Neural crest cell (in vitro differentiated cells): ENCODE results near the gene ADGRB3. TPM values are rescaled to one million over a fixed set of nuclear protein-coding genes. Genes with fewer than 3 reads are reported as not detected.

ENCODE experiments used
- DNase-seq: peaks from one replicate; pipeline ENCODE4 v3.0.0; 2021; ENCODE audit warnings: low read depth, mixed read lengths, low spot score
- H3K27ac Mint-ChIP-seq: one replicate; pipeline ENCODE4 v1.8.0; 2021; ENCODE audit warnings: mild to moderate bottlenecking, mixed read lengths; ENCODE audit not compliant: unreplicated experiment
- H3K27me3 Mint-ChIP-seq: 2 replicates; pipeline ENCODE4 v1.8.0; 2021; ENCODE audit warnings: low read depth, mild to moderate bottlenecking, mixed read lengths
- H3K36me3 Mint-ChIP-seq: 2 replicates; pipeline ENCODE4 v1.8.0; 2021; ENCODE audit warnings: low read depth, mild to moderate bottlenecking, mixed read lengths
- H3K4me1 Mint-ChIP-seq: 2 replicates; pipeline ENCODE4 v1.8.0; 2021; ENCODE audit warnings: mixed read lengths
- H3K4me3 Mint-ChIP-seq: one replicate; pipeline ENCODE4 v1.8.0; 2021; ENCODE audit warnings: mild to moderate bottlenecking, mixed read lengths
- H3K9me3 Mint-ChIP-seq: 2 replicates; pipeline ENCODE4 v1.8.0; 2021; ENCODE audit warnings: mixed read lengths
- total RNA-seq: library from RNA; stranded (reverse); gene quantifications from 2 replicates; pipeline ENCODE4 v1.2.1, GENCODE V29; 2021
- TF ChIP-seq, protein P1 (sequence below): fragments of 200-600 bp; sonication (generic); conservative IDR thresholded peaks from 2 replicates; pipeline ENCODE4 v1.5.0; 2021; ENCODE audit warnings: antibody characterized with exemption, mild to moderate bottlenecking

Gene ADGRB3
- total RNA-seq, 1 donor from 2014 or later, result 5.1 TPM

DNA sequence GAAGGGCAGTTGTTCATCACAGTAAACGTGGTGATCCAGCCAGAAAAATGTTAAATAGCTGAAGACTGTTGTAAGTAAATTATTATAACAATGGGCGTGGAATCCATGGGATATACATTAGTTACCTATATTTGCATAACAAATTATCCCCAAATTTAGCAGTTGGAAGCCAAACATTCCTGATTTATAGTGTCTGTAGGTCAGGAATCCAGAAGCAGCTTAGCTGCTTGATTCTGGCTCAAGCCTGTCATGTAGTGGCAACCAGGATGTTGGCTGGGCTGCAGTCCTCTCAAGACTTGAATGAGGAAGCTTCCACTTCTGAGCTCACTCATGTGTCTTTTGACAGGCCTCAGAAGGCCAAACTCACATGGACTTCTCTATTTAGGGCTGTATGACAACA lies 6.9 kb upstream of the ADGRB3 start:
- H3K4me3 Mint-ChIP-seq, result no peak overlapping the region
- H3K27me3 Mint-ChIP-seq, result peaks cover 27% of the 10 kb centered on the region
- no peaks in the 10 kb centered on the region for H3K9me3 Mint-ChIP-seq
- no peaks in the 10 kb centered on the region for H3K36me3 Mint-ChIP-seq
- H3K27ac Mint-ChIP-seq, result no peak overlapping the region
- TF ChIP-seq, protein P1, sequence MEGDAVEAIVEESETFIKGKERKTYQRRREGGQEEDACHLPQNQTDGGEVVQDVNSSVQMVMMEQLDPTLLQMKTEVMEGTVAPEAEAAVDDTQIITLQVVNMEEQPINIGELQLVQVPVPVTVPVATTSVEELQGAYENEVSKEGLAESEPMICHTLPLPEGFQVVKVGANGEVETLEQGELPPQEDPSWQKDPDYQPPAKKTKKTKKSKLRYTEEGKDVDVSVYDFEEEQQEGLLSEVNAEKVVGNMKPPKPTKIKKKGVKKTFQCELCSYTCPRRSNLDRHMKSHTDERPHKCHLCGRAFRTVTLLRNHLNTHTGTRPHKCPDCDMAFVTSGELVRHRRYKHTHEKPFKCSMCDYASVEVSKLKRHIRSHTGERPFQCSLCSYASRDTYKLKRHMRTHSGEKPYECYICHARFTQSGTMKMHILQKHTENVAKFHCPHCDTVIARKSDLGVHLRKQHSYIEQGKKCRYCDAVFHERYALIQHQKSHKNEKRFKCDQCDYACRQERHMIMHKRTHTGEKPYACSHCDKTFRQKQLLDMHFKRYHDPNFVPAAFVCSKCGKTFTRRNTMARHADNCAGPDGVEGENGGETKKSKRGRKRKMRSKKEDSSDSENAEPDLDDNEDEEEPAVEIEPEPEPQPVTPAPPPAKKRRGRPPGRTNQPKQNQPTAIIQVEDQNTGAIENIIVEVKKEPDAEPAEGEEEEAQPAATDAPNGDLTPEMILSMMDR, result no peak
- DNase-seq, result no peak
- H3K4me1 Mint-ChIP-seq, result peaks cover 6% of the 10 kb centered on the region

DNA sequence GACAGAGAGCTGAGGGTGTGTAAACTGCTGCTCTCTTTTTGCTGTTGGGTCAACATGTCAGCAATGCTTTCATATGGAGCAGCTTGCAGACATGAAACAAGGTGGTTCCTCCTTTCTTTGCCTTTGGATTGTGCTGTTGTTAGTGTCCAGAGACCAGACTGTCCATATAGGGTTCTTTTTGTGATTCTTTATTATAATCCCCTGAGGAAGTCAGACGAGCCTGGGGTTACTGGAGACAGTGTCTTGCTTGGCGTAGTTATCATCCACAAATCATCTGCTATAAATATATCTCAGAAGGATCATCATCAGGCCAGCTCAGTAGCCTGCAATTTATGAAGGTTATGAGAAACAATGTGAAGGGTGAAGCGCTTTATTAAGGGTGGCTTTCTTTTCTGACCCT lies 2.3 kb upstream of the ADGRB3 start:
- no peak for DNase-seq
- no peaks in the 10 kb centered on the region for H3K9me3 Mint-ChIP-seq
- peaks cover 35% of the 10 kb centered on the region for H3K4me1 Mint-ChIP-seq
- H3K27ac Mint-ChIP-seq, result no peak overlapping the region
- TF ChIP-seq, protein P1, result no peak
- H3K4me3 Mint-ChIP-seq, result peak overlapping the region; percentile 98
- no peaks in the 10 kb centered on the region for H3K36me3 Mint-ChIP-seq
- H3K27me3 Mint-ChIP-seq, result peaks cover 64% of the 10 kb centered on the region

DNA sequence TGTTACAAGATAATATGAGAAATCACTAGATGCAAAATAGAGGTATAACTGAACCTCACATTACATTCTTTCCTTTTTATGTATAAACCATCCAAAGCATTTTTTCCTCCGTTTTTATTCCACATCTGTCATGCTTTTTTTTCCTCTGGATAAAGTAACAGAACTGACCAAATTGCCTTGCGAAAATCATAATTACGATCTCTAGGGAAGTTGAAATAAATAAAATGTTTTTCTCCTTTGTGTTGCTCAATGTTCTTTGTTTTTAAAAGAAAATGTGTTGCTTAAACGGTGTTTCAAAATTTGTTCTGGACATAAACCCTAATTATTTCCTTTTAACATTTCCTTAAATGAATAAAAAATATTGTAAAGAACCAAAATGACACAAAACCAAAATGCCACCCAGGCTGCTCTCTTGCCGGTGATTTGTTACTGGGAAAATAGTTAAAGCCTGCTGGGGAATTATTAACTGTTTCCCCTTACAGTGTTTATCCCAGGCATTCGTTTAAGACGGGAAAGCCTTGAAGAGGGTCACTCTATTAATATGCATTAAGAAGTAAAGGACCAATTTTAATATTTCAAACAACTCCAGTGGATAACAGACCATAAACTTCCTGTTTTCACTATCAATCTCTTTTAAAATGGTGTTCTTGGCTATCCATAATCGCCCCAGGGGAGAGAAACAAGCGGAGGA lies 1.7 kb upstream of the ADGRB3 start:
- TF ChIP-seq, protein P1, result no peak
- Mint-ChIP-seq H3K4me3 (peak overlapping the region; percentile 98), H3K9me3 (no peaks in the 10 kb centered on the region), H3K27ac (no peak overlapping the region), H3K36me3 (no peaks in the 10 kb centered on the region), H3K4me1 (peaks cover 39% of the 10 kb centered on the region), H3K27me3 (peaks cover 70% of the 10 kb centered on the region)
- no peak for DNase-seq

DNA sequence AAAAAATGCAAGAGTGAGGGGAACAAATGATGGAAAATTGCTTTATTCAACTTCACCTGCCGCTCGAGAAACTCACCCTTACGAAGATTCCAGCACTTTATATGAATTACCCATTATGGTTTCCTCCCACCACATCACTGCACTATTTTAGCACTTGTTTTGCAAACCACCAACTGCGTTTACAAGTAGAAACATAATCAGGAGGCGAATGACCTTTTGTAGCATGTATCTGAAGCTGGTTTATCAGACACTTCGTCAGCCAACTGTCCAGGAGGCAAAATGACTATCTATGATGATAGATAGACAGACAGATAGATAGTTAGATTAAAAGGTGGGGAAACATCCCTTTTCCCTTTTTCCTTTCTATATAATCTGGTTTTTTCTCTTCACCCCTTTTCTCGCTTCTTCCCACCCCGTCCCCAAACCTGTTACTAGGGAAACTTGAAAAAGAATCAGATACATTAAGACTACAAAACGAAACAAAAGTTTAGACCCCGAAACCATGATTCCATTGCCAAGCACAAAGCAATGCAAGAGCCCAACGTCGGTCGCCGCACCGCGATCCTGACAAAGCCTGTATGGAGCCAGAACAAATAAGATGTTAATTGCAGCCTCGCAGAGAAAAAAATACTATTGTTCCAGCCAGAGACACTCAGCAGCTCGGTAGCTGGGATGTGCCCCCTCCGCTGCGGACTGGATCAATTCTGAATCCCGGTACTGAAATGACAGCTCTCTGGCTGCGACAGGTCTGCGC lies 933 bp upstream of the ADGRB3 start:
- Mint-ChIP-seq H3K4me1 (peaks cover 39% of the 10 kb centered on the region), H3K27me3 (peaks cover 77% of the 10 kb centered on the region), H3K9me3 (no peaks in the 10 kb centered on the region), H3K36me3 (no peaks in the 10 kb centered on the region), H3K4me3 (peak overlapping the region; percentile 98), H3K27ac (peak overlapping the region; percentile 99)
- TF ChIP-seq, protein P1, result no peak
- no peak for DNase-seq

DNA sequence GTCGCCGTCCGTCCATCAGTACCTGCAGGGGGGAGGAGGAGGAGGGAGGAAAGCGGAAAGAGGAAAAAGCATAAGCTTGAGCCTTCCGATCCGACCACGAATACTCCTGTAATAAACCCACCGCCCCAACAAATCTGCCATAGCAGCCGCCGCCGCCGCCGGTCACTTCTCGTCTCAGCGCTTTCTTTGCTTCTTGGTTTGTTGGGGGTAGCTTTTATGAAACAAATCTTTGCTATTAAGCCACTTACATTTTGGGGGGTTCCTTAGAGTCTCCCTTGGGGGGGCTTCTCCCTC lies 277 bp downstream of the ADGRB3 start:
- no peaks in the 10 kb centered on the region for H3K36me3 Mint-ChIP-seq
- DNase-seq, result no peak
- H3K27me3 Mint-ChIP-seq, result peaks cover 83% of the 10 kb centered on the region
- peaks cover 50% of the 10 kb centered on the region for H3K4me1 Mint-ChIP-seq
- peak overlapping the region; percentile 96 for H3K27ac Mint-ChIP-seq
- TF ChIP-seq, protein P1, result no peak
- H3K4me3 Mint-ChIP-seq, result peak overlapping the region; percentile 98
- no peaks in the 10 kb centered on the region for H3K9me3 Mint-ChIP-seq
